Middle frontal gyrus (tissue), 1 donor: ENCODE measurements around the gene THADA.
"Not testable (repeated sequence)": the region's sequence is repeated elsewhere in the genome, so short reads cannot be mapped to it uniquely, and the experiment has no call there.

Source experiments
- DNase-seq: peaks from one replicate; pipeline ENCODE4 v3.0.0-alpha.2; 2015; ENCODE audit warnings: low spot score; ENCODE audit errors: extremely low spot score

Gene THADA

DNA sequence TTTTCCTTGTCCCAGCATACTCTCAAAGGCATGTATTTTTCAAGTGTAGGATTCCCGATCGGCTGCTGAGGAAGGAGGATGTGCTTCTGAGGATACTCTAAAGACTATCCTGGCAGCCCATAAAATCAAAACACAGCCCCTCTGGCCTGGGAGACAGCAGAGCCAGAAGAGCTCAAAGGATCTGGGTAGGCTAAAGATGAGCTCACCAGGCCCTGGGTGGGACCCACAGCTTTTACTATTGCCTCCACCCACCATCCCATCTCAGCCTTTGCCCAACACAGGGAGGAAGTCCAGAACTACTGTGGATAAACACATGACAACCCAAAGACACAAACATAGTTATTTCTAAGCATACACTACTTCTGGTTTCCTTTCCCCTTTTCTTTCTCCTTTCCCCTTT, 290.3 kb downstream of the THADA start:
- DNase-seq: no peak

- DNase-seq: no peak
Observed at GRCh38 chr2:43305012-43305411, 290.8 kb downstream of the THADA start.

DNA sequence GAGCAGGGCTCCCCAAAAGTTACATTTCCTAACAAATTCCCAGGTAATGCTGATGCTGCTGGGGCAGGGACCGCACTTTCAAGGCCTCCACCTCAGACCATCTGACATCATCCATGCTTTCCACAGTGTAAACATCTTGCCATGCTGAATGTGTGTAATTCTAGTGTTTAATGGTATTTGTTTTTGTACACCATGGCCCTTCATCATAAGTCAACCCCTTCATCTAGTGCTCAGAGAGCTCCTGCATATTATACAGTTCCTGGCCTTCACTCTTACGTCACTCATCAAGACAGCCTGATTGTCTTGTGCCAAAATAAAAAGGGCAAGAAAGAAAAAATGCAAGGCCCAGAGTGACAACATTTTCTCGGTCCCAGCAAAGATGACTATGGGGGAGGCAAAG, 291.9 kb downstream of the THADA start:
- no peak for DNase-seq

- DNase-seq: no peak
Observed at GRCh38 chr2:43302961-43303494, 292.8 kb downstream of the THADA start.

GRCh38 chr2:43302182-43302960, 293.5 kb downstream of the THADA start:
- DNase-seq: no peak

- no peak for DNase-seq
Observed at GRCh38 chr2:43300781-43301583, 294.9 kb downstream of the THADA start.

DNA sequence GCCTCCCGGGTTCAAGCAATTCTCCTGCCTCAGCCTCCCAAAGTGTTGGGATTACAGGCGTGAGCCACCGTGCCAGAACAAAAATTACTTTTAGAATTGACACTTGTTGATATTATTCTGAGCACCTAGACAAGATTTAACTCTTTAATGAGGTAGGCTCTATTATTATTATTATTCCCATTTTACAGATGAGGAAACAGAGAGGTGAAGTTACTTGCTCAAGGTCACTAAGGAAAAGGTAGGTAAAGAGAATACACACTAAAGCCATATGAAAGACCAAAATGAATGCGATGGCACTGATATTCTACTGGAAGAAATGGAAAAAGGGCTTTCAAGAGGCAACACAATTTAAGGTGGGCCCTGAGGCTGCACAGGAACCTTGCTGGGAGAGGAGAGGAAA, 295.6 kb downstream of the THADA start:
- no peak for DNase-seq

DNA sequence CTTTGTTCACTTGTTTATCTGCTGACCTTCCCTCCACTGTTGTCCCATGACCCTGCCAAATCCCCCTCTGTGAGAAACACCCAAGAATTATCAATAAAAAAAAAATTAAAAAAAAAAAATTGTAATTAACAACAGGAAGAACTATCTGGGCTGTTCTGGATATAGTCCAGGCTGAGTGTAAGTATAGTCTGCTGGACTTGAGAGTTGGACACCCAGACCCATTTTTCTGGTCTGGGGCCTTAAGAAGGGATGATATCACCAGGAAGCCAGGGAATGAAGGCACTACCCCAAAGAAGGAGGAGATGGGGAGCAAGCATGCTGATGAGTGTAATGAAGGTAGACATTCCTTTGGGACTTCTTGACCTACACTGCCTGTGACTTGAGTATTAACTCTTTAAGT, 297.3 kb downstream of the THADA start:
- no peak for DNase-seq

- not testable (repeated sequence) for DNase-seq
Observed at GRCh38 chr2:43297740-43298139, 298.1 kb downstream of the THADA start.

DNA sequence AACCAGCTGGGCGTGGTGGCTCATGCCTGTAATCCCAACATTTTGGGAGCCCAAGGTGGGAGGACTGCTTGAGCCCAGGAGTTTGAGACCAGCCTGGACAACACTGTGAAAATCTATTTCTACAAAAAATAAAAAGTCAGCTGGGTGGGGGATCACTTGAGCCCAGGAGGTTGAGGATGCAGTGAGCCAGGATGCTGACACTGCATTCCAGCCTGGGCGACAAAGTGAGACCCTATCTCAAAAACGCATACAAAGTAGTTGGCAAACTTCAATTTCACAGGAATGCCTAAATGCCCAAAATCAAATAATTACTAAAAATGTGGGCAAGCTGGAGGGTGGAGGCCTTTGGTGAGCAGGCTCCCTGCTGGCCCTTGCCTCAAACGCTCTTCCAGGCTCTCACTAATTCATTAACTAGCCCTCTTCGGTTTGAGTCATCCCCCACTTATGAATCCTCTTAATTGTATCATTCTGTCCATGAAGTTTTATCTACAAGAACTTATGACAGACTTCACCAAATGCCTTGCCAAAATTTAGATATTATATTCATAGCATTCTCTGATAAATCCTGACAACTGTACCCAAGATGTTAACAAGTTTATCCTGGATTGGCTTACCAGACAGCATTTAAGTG, 300.8 kb downstream of the THADA start:
- DNase-seq: no peak

DNA sequence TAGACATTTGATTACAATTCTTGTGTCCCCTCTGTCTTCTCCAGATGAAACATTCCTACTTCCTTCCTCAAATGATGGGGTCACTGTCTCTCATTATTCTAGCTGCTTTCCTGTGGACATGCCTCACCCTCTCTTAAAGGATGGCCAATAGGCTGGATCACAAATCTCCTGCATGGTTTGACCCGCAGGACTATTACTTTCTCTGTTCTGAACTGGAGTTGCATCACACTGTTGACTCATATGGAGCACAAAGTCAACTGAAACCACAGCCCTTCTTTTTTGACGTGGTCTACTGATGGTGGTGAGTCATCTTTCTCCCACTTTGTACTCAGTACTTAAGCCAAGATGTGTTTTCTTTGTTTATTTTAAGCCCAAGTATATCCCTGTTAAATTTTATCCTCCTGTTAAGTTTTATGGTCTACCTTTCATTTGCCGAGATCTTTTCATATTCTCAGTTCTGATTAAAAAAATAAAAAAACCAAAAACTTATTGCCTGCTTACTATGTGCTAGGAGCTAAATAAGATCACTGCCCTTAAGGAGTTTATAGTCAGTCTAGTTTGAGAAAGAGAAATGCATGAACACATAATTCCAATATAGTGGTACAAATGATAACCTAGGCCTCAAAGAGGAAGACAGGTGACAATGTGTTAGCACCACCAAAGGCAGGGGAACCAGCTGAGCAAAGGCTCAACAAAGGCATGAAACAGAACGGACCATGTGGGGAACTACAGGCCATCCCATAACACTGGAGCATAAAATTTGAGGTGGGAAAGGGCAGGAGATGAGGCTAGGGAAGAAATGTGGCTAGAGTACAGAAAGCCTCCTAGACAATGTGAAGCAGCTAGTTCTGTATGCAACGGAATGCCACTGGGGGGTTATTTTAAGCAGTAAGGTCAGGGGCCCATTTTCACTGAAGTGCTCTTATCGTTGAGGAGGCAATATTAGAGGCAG, 301.8 kb downstream of the THADA start:
- no peak for DNase-seq

GRCh38 chr2:43292851-43293743, 302.7 kb downstream of the THADA start:
- DNase-seq: no peak

DNA sequence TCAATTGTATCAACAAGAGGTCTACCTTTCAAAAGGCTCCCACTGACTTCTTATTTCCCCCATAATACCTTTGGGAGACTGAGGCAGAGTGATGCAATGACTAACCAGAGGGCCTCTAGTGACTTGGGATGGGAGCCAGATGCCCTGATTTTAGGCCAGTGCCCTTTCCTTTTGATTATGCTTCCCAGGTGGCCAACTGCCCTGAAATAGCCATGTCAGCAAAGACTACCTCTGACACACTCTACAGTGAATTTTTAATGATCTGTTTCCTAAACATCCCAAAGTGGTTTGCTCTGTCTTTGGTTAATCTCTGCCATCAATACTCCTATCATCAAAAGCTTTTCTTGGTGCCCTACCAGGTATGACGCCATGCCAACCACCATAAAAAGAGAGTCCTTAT, 303.5 kb downstream of the THADA start:
- no peak for DNase-seq

- DNase-seq: no peak
Observed at GRCh38 chr2:43289331-43289730, 306.5 kb downstream of the THADA start.

DNA sequence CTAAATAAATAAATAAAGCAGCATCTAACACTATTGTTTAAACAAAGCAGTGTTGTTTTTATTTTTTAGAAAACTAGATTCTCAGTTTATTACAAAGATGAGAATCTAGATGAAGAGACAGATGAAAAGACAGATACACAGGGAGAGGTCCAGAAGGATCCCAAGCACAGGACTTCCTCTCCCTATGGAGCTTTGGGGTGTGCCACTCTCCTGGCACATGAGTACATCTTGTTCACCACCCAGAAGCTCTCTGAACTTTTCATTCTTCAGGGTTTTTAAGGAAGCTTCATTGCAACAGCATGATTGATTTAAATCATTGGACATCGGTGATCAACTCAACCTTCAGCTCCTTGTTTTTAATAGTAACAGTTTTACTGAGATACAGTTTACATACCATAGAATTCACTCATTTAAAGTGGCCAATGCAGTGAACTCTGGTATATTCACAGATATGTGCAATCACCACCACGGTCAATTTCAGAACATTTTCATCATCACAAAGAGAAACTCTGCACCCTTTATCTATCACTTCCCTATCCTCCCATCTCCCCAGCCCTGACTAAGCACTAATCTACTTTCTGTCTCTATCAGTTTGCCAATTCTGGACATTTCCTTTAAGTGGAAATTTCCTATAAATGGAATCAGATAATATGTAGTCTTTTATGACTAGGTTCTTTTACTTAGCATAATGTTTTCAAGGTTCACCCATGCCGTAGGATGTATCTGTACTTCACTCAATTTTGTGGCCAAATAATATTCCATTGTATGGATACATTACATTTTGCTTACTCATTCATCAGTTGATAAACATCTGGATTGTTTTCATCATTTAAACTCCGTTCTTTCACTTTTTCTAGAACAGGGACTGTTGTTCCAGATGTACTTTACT, 307.2 kb downstream of the THADA start:
- no peak for DNase-seq

GRCh38 chr2:43285987-43286386, 309.9 kb downstream of the THADA start:
- DNase-seq: no peak

- DNase-seq: no peak
Observed at GRCh38 chr2:43284967-43285366, 310.9 kb downstream of the THADA start.

DNA sequence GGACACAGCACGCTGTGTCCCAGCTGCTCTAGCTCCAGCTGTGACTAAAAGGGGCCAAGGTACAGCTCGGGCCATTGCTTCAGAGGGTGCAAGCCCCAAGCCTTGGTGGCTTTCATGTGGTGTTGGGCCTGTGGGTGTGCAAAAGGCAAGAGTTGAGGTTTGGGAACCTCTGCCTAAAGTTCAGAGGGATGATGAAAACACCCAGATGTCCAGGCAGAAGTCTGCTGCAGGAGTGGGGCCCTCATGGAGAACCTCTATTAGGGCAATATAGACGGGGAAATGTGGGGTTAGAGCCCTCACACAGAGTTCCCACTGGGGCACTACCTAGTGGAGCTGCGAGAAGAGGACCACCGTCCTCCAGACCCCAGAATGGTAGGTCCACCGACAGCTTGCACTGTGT, 311.5 kb downstream of the THADA start:
- not testable (repeated sequence) for DNase-seq

GRCh38 chr2:43280994-43281393, 314.8 kb downstream of the THADA start:
- no peak for DNase-seq
